Endothelial cell of umbilical vein (primary cell): ENCODE measurements around the gene PCDHGA4. TPM values are rescaled to one million over a fixed set of nuclear protein-coding genes. Genes with fewer than 3 reads are reported as not detected.
"Not testable (repeated sequence)": the region's sequence is repeated elsewhere in the genome, so short reads cannot be mapped to it uniquely, and the experiment has no call there.

Experiments used
- BruUV-seq: library from RNA; stranded (reverse); fragments of 400-500 nt; replicated peaks from 2 replicates; lab custom pipeline; 2021; lab: Mats Ljungman, UMichigan
- CTCF ChIA-PET: fragments of 300-600, 350-600 bp; sonication (Branson Sonifier 250); formaldehyde crosslinking; loops from one replicate; lab custom pipeline; 2021; ENCODE audit warnings: antibody characterized with exemption, inconsistent platforms; lab: Charles Lee
- POLR2A ChIA-PET: fragments of 300-600, 350-600 bp; sonication (Branson Sonifier 250); formaldehyde crosslinking; loops from one replicate; lab custom pipeline; 2021; ENCODE audit warnings: antibody characterized with exemption, inconsistent platforms; lab: Charles Lee
- DNase-seq: peaks from one replicate; pipeline ENCODE4 v3.0.0-alpha.2; 2011; ENCODE audit warnings: low read depth, low spot score
- FAIRE-seq: peaks from 2 replicates; lab custom pipeline; 2011; peaks lifted over from hg19 to GRCh38; lab: Jason Lieb, UNC
- H2AFZ ChIP-seq: 2 replicates; pipeline ENCODE4 v1.6.0; 2012; ENCODE audit warnings: low read depth, low read length, control low read depth, inconsistent platforms
- H3K27ac ChIP-seq: 2 replicates; pipeline ENCODE4 v1.5.1; 2011; ENCODE audit warnings: low read depth, mild to moderate bottlenecking, control low read depth, low read length, moderate library complexity; ENCODE audit not compliant: insufficient read depth
- H3K27me3 ChIP-seq, 2 experiments: 2 replicates each; pipeline versions ENCODE4 v1.6.0 to v1.6.1; 2011; ENCODE audit warnings: low read length in 2 of 2, mixed read lengths in 1 of 2; ENCODE audit not compliant: control insufficient read depth in 2 of 2, insufficient read depth in 2 of 2
- H3K36me3 ChIP-seq, 2 experiments: 2 replicates in 1 of 2; 3 replicates in 1 of 2; pipeline ENCODE4 v1.5.1; 2011; ENCODE audit warnings: low read length in 2 of 2, mild to moderate bottlenecking in 1 of 2, moderate library complexity in 1 of 2; ENCODE audit not compliant: control insufficient read depth in 2 of 2, insufficient read depth in 2 of 2; ENCODE audit errors: extremely low read depth in 1 of 2
- H3K4me1 ChIP-seq: 3 replicates; pipeline ENCODE4 v1.5.1; 2011; ENCODE audit warnings: mild to moderate bottlenecking, low read length; ENCODE audit not compliant: control insufficient read depth, insufficient read depth; ENCODE audit errors: extremely low read depth
- H3K4me2 ChIP-seq: 2 replicates; pipeline ENCODE4 v1.6.1; 2011; ENCODE audit warnings: low read length, control low read depth, mixed read lengths; ENCODE audit not compliant: insufficient read depth
- H3K4me3 ChIP-seq, 3 experiments: fragments of 200-600 bp in 1 of 3; sonication (generic), shearing (Covaris generic) in 1 of 3; replicated peaks in 1 of 3; 2 replicates each; pipeline ENCODE4 v1.5.1; 2011 to 2016; ENCODE audit warnings: control low read depth in 3 of 3, low read length in 3 of 3, mild to moderate bottlenecking in 2 of 3, inconsistent platforms in 1 of 3, low read depth in 1 of 3, moderate library complexity in 1 of 3; ENCODE audit not compliant: insufficient read depth in 1 of 3
- H3K79me2 ChIP-seq: 2 replicates; pipeline ENCODE4 v1.6.0; 2012; ENCODE audit warnings: low read length, inconsistent platforms; ENCODE audit not compliant: control insufficient read depth, insufficient read depth
- H3K9ac ChIP-seq: replicated peaks from 2 replicates; pipeline ENCODE3; 2011; ENCODE audit warnings: low read length, control low read depth; ENCODE audit not compliant: insufficient read depth; ENCODE audit errors: extremely low read depth
- H3K9me1 ChIP-seq: replicated peaks from 3 replicates; pipeline ENCODE4 v1.6.0; 2011; ENCODE audit warnings: mild to moderate bottlenecking, low read length; ENCODE audit not compliant: control insufficient read depth, insufficient read depth; ENCODE audit errors: extremely low read depth
- H3K9me3 ChIP-seq: replicated peaks from 2 replicates; pipeline ENCODE4 v1.5.1; 2012; ENCODE audit warnings: low read length, inconsistent platforms; ENCODE audit not compliant: control insufficient read depth, insufficient read depth
- H4K20me1 ChIP-seq: replicated peaks from 2 replicates; pipeline ENCODE3; 2011; ENCODE audit warnings: mild to moderate bottlenecking, low read length; ENCODE audit not compliant: control insufficient read depth, insufficient read depth; ENCODE audit errors: extremely low read depth
- EZH2 ChIP-seq: IDR thresholded peaks from 2 replicates; pipeline ENCODE4 v1.6.1; 2012; ENCODE audit warnings: borderline replicate concordance, low read depth, mild to moderate bottlenecking, moderate library complexity, low read length, inconsistent platforms; ENCODE audit not compliant: severe bottlenecking
- FOS ChIP-seq: IDR thresholded peaks from 2 replicates; pipeline ENCODE4 v1.6.1; 2011; ENCODE audit warnings: mild to moderate bottlenecking, low read length, moderate library complexity, borderline replicate concordance; ENCODE audit not compliant: insufficient read depth
- GATA2 ChIP-seq: IDR thresholded peaks from 2 replicates; pipeline ENCODE4 v1.7.0; 2011; ENCODE audit warnings: low read depth, mild to moderate bottlenecking, moderate library complexity, mixed read lengths, low read length; ENCODE audit not compliant: insufficient read length, insufficient read depth
- JUN ChIP-seq: IDR thresholded peaks from 2 replicates; pipeline ENCODE4 v1.6.1; 2011; ENCODE audit warnings: borderline replicate concordance, low read depth; ENCODE audit not compliant: insufficient read length, insufficient read depth
- MYC ChIP-seq: IDR thresholded peaks from one replicate; pipeline ENCODE4 v1.6.1; 2011; ENCODE audit warnings: mild to moderate bottlenecking, low read depth, low read length
- POLR2A ChIP-seq: IDR thresholded peaks from 2 replicates; pipeline ENCODE4 v1.6.1; 2012; ENCODE audit warnings: low read depth, mild to moderate bottlenecking, control low read depth, low read length
- POLR2AphosphoS5 ChIP-seq: IDR thresholded peaks from 2 replicates; pipeline ENCODE4 v1.6.1; 2012; ENCODE audit warnings: low read depth, mild to moderate bottlenecking, control low read depth, low read length, moderate library complexity; ENCODE audit not compliant: insufficient read depth
- dilution Hi-C: fragments of 300-500 bp; cut with MboI; formaldehyde crosslinking; loops from one replicate; pipeline ENCODE4 v1.15.0; 2019; ENCODE audit warnings: low sequenced_read_pairs; ENCODE audit not compliant: extremely low pct_ligation_motif_present
- intact Hi-C: fragments of 100-400 bp; cut with micrococcal nuclease; formaldehyde crosslinking; loops from one replicate; pipeline ENCODE4 v1.10.0; 2022
- polyA plus RNA-seq, 4 experiments: library from polyadenylated mRNA; depleted of rRNA in 3 of 4; stranded (reverse) in 3 of 4; unstranded in 1 of 4; fragments of >200 nt; gene quantifications; 2 replicates each; pipeline versions ENCODE4 v1.2.1 to v1.2.3, GENCODE V29; 2011 to 2012; ENCODE audit warnings: missing spikeins in 1 of 4
- total RNA-seq: library from RNA; stranded (reverse); gene quantifications from 2 replicates; pipeline ENCODE4 v1.2.3, GENCODE V29; 2021
- TF ChIP-seq, protein P1 (sequence below): IDR thresholded peaks from 2 replicates; pipeline ENCODE4 v1.6.1; 2011; ENCODE audit not compliant: insufficient read depth, insufficient read length
- TF ChIP-seq, protein P2 (sequence below), 2 donors: IDR thresholded peaks; 1 replicate in 1 of 2; 2 replicates in 1 of 2; pipeline ENCODE4 v1.5.1; 2011; ENCODE audit warnings: low read length in 2 of 2, mild to moderate bottlenecking in 2 of 2, moderate library complexity in 2 of 2, control low read depth in 1 of 2, inconsistent platforms in 1 of 2, low read depth in 1 of 2; ENCODE audit not compliant: insufficient read depth in 1 of 2; ENCODE audit errors: extremely low read depth in 1 of 2

PCDHGA4 gene
- total and polyA plus RNA-seq, 2 donors (not counting 3 experiments of a cell fraction or from before 2014, with no cell fraction given), result 2.6 to 3.0 TPM

DNA sequence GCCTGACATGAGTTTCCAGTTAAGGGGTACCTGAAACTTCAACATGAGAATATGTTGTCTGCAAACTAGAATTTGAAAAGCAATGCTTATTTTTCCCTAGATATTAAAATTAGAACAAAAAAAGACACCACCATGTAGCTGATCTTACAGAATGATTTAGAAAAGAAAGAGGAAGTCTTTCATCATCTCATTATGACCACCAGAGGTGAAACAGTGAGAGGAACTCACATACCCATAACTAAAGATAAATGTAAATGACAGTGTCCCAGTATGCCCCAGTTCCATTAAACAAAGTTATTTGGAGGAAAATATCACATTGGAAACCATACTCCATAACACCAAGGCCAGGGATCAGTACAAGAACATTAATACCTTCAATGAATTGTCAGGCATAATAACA is 41.1 kb upstream of the PCDHGA4 start:
- DNase-seq, result no peak
- Histone ChIP-seq H3K9ac (no peak overlapping the region), H3K4me2 (no peak overlapping the region), H3K36me3 (peaks cover 0 to 3% of the 10 kb centered on the region in 2 experiments), H3K9me3 (peaks cover 3% of the 10 kb centered on the region), H4K20me1 (peaks cover 3% of the 10 kb centered on the region), H3K27ac (no peak overlapping the region), H3K4me3 (no peak overlapping the region), H3K27me3 (no peaks in the 10 kb centered on the region), H3K9me1 (no peaks in the 10 kb centered on the region), H3K79me2 (peaks cover 12% of the 10 kb centered on the region), H3K4me1 (no peaks in the 10 kb centered on the region), H2AFZ (no peak overlapping the region)
- ChIA-PET CTCF (interaction anchor here (2.0 kb wide), 1 partner anchor 17 kb away, joined by 4 read pairs; the partner anchor contains the start of gene PCDHGA1), POLR2A (no interaction called here)
- TF ChIP-seq, protein P1, sequence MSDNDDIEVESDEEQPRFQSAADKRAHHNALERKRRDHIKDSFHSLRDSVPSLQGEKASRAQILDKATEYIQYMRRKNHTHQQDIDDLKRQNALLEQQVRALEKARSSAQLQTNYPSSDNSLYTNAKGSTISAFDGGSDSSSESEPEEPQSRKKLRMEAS, result no peak
- TF ChIP-seq POLR2A (no peak), JUN (no peak), GATA2 (no peak), POLR2AphosphoS5 (no peak), MYC (no peak), EZH2 (no peak), FOS (no peak)
- TF ChIP-seq, protein P2, sequence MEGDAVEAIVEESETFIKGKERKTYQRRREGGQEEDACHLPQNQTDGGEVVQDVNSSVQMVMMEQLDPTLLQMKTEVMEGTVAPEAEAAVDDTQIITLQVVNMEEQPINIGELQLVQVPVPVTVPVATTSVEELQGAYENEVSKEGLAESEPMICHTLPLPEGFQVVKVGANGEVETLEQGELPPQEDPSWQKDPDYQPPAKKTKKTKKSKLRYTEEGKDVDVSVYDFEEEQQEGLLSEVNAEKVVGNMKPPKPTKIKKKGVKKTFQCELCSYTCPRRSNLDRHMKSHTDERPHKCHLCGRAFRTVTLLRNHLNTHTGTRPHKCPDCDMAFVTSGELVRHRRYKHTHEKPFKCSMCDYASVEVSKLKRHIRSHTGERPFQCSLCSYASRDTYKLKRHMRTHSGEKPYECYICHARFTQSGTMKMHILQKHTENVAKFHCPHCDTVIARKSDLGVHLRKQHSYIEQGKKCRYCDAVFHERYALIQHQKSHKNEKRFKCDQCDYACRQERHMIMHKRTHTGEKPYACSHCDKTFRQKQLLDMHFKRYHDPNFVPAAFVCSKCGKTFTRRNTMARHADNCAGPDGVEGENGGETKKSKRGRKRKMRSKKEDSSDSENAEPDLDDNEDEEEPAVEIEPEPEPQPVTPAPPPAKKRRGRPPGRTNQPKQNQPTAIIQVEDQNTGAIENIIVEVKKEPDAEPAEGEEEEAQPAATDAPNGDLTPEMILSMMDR (IDR thresholded peaks at IDR 0.05; ENCODE audit: extremely low read depth in 1 of 2, insufficient read depth in 1 of 2, low read depth in 1 of 2, low read length in 2 of 2), result no peak
- intact Hi-C loops (no loop called here), dilution Hi-C loops (no loop called here)
- BruUV-seq, result no TSS peak
- FAIRE-seq, result no peak

DNA sequence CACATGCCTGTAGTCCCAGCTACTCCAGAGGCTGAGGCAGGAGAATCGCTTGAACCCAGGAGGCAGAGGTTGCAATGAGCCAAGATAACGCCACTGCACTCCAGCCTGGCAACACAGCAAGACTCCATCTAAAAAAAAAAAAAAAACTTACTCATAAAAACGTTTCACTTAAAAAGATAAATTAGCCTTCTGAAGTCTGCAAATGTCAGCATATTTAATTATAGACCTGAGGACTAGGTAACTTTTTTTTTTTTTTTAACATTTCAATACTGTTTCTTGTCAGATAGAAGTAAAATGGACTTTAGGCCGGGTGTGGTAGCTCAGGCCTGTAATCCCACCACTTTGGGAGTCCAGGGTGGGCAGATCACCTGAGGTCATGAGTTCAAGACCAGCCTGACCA is 37.9 kb upstream of the PCDHGA4 start:
- DNase-seq, H3K27ac ChIP-seq, H3K9ac ChIP-seq, H2AFZ ChIP-seq, H3K9me1 ChIP-seq, intact Hi-C loops, H3K4me1 ChIP-seq, POLR2A ChIA-PET, FAIRE-seq, H3K27me3 ChIP-seq, H3K4me3 ChIP-seq, dilution Hi-C loops, H4K20me1 ChIP-seq, H3K4me2 ChIP-seq, BruUV-seq: not testable (repeated sequence)
- CTCF ChIA-PET, result interaction anchor here (1.5 kb wide), 1 partner anchor 13 kb away, joined by 4 read pairs; the partner anchor contains the start of gene PCDHGA1
- Histone ChIP-seq H3K36me3 (peaks cover 0 to 11% of the 10 kb centered on the region in 2 experiments), H3K79me2 (peaks cover 24% of the 10 kb centered on the region), H3K9me3 (peaks cover 15% of the 10 kb centered on the region)
